22Rv1 (cell line): ENCODE data around the gene ROPN1B.

Experiments
- CTCF ChIP-seq: fragments of 450-650 bp; IDR thresholded peaks from 2 replicates; pipeline ENCODE4 v1.5.1; 2017; ENCODE audit warnings: mild to moderate bottlenecking
- ZFX ChIP-seq: fragments of 450-650 bp; IDR thresholded peaks from 2 replicates; pipeline ENCODE4 v1.6.1; 2017; ENCODE audit warnings: antibody characterized with exemption, borderline replicate concordance

GRCh38 chr3:126017362-126017761 is 48.4 kb downstream of the ROPN1B start:
- TF ChIP-seq CTCF = no peak
- no peak for TF ChIP-seq ZFX
